MM.1S (cell line): ENCODE results near the gene TLR9.

ENCODE experiments used
- CTCF ChIP-seq: fragments of 300-600 bp; sonication (generic); IDR thresholded peaks from 2 replicates; pipeline ENCODE4 v1.5.1; 2016; ENCODE audit warnings: antibody characterized with exemption, low read length, mixed read lengths
- EZH2 ChIP-seq: fragments of 300-600 bp; sonication (generic); optimal IDR thresholded peaks from 2 replicates; pipeline ENCODE3; 2017; ENCODE audit warnings: low read depth, mild to moderate bottlenecking, antibody characterized with exemption, low read length, mixed read lengths

GRCh38 chr3:52175416-52176179 lies 49.8 kb downstream of the TLR9 start:
- no peak for TF ChIP-seq EZH2
- TF ChIP-seq CTCF, result no peak
